ENCODE measurements around the gene FCHSD2.

Gene FCHSD2

GRCh38 chr11:73187854-73188253 is 45.7 kb upstream of the FCHSD2 start:
- no peak for DNase-seq
- peak overlapping the region in 1 of 2 experiments; percentile 54 for H3K27ac ChIP-seq (ENCODE audit: insufficient read depth in 1 of 2, low read depth in 1 of 2, low read length in 2 of 2, poor library complexity in 1 of 2, severe bottlenecking in 2 of 2)
- no peak overlapping the region for H3K4me3 ChIP-seq (ENCODE audit: control insufficient read depth in 1 of 7, extremely low read depth in 1 of 7, insufficient read depth in 4 of 7, low read depth in 2 of 7, low read length in 6 of 7)
- POLR2A ChIA-PET, result no interaction called here
- CTCF ChIA-PET, result interaction anchor here (2.0 to 15.7 kb wide), 7 partner anchors 10 to 357 kb away, joined by 4 to 272 read pairs (median 22); no protein-coding TSS in a partner anchor
- no peaks in the 10 kb centered on the region for H3K27me3 ChIP-seq (replicated peaks in 2 of 5; ENCODE audit: control insufficient read depth in 4 of 5, insufficient read depth in 5 of 5, low read length in 4 of 5)
- no peaks in the 10 kb centered on the region for H3K36me3 ChIP-seq (ENCODE audit: control insufficient read depth in 4 of 4, insufficient read depth in 4 of 4, low read length in 3 of 4)
- peaks cover 0 to 79% (median 57%) of the 10 kb centered on the region in 4 experiments for H3K4me1 ChIP-seq (ENCODE audit: control extremely low read depth in 1 of 4, control insufficient read depth in 4 of 4, insufficient read depth in 4 of 4, low read length in 3 of 4)
- H3K9me3 ChIP-seq (ENCODE audit: control extremely low read depth in 1 of 5, control insufficient read depth in 4 of 5, insufficient read depth in 2 of 5, low read depth in 1 of 5, low read length in 4 of 5), result no peaks in the 10 kb centered on the region
- no CpG with 5 or more reads among the region's 1 CpG for WGBS (ENCODE audit: insufficient coverage)

- no peaks in the 10 kb centered on the region for H3K36me3 ChIP-seq (ENCODE audit: control insufficient read depth in 4 of 4, insufficient read depth in 4 of 4, low read length in 3 of 4)
- H3K9me3 ChIP-seq (ENCODE audit: control extremely low read depth in 1 of 5, control insufficient read depth in 4 of 5, insufficient read depth in 2 of 5, low read depth in 1 of 5, low read length in 4 of 5), result no peaks in the 10 kb centered on the region
- ChIA-PET POLR2A (interaction anchor here (1.2 kb wide), 1 partner anchor 207 kb away, joined by 3 read pairs; no protein-coding TSS in a partner anchor), CTCF (interaction anchor here (0.8 to 15.7 kb wide), 15 partner anchors 9 to 356 kb away, joined by 3 to 272 read pairs (median 10); no protein-coding TSS in a partner anchor)
- H3K4me3 ChIP-seq (ENCODE audit: control insufficient read depth in 1 of 7, extremely low read depth in 1 of 7, insufficient read depth in 4 of 7, low read depth in 2 of 7, low read length in 6 of 7), result no peak overlapping the region
- peaks cover 0 to 72% (median 53%) of the 10 kb centered on the region in 4 experiments for H3K4me1 ChIP-seq (ENCODE audit: control extremely low read depth in 1 of 4, control insufficient read depth in 4 of 4, insufficient read depth in 4 of 4, low read length in 3 of 4)
- 100% methylated on average over 1 of the region's 4 CpGs for WGBS (ENCODE audit: insufficient coverage)
- DNase-seq, result no peak
- no peaks in the 10 kb centered on the region for H3K27me3 ChIP-seq (replicated peaks in 2 of 5; ENCODE audit: control insufficient read depth in 4 of 5, insufficient read depth in 5 of 5, low read length in 4 of 5)
- no peak overlapping the region for H3K27ac ChIP-seq (ENCODE audit: insufficient read depth in 1 of 2, low read depth in 1 of 2, low read length in 2 of 2, poor library complexity in 1 of 2, severe bottlenecking in 2 of 2)
Measured at GRCh38 chr11:73186886-73187285, 44.8 kb upstream of the FCHSD2 start.

- WGBS (ENCODE audit: insufficient coverage), result 72% methylated on average over 8 of the region's 10 CpGs
- DNase-seq, result peak in 2 of 3 donors; percentile 45 to 65
- Histone ChIP-seq H3K4me1 (ENCODE audit: control extremely low read depth in 1 of 4, control insufficient read depth in 4 of 4, insufficient read depth in 4 of 4, low read length in 3 of 4) (peaks cover 0 to 69% (median 52%) of the 10 kb centered on the region in 4 experiments), H3K27me3 (replicated peaks in 2 of 5; ENCODE audit: control insufficient read depth in 4 of 5, insufficient read depth in 5 of 5, low read length in 4 of 5) (no peaks in the 10 kb centered on the region), H3K9me3 (ENCODE audit: control extremely low read depth in 1 of 5, control insufficient read depth in 4 of 5, insufficient read depth in 2 of 5, low read depth in 1 of 5, low read length in 4 of 5) (no peaks in the 10 kb centered on the region), H3K36me3 (ENCODE audit: control insufficient read depth in 4 of 4, insufficient read depth in 4 of 4, low read length in 3 of 4) (no peaks in the 10 kb centered on the region), H3K27ac (ENCODE audit: insufficient read depth in 1 of 2, low read depth in 1 of 2, low read length in 2 of 2, poor library complexity in 1 of 2, severe bottlenecking in 2 of 2) (no peak overlapping the region), H3K4me3 (ENCODE audit: control insufficient read depth in 1 of 7, extremely low read depth in 1 of 7, insufficient read depth in 4 of 7, low read depth in 2 of 7, low read length in 6 of 7) (peak overlapping the region in 2 of 7 experiments; percentile 44 to 76)
- CTCF ChIA-PET, result interaction anchor here (0.8 to 15.7 kb wide), 26 partner anchors 8 to 355 kb away, joined by 3 to 272 read pairs (median 4); no protein-coding TSS in a partner anchor
- POLR2A ChIA-PET, result interaction anchor here (1.0 to 1.6 kb wide), 3 partner anchors 44 to 207 kb away, joined by 3 to 5 read pairs (median 3); no protein-coding TSS in a partner anchor
Measured at GRCh38 chr11:73186294-73186850, 44.3 kb upstream of the FCHSD2 start.

- 75% methylated on average over 11 of the region's 13 CpGs for WGBS (ENCODE audit: insufficient coverage)
- Histone ChIP-seq H3K27me3 (replicated peaks in 2 of 5; ENCODE audit: control insufficient read depth in 4 of 5, insufficient read depth in 5 of 5, low read length in 4 of 5) (no peaks in the 10 kb centered on the region), H3K9me3 (ENCODE audit: control extremely low read depth in 1 of 5, control insufficient read depth in 4 of 5, insufficient read depth in 2 of 5, low read depth in 1 of 5, low read length in 4 of 5) (no peaks in the 10 kb centered on the region), H3K36me3 (ENCODE audit: control insufficient read depth in 4 of 4, insufficient read depth in 4 of 4, low read length in 3 of 4) (no peaks in the 10 kb centered on the region), H3K4me3 (ENCODE audit: control insufficient read depth in 1 of 7, extremely low read depth in 1 of 7, insufficient read depth in 4 of 7, low read depth in 2 of 7, low read length in 6 of 7) (peak overlapping the region in 3 of 7 experiments; percentile 44 to 76 (median 57)), H3K4me1 (ENCODE audit: control extremely low read depth in 1 of 4, control insufficient read depth in 4 of 4, insufficient read depth in 4 of 4, low read length in 3 of 4) (peaks cover 0 to 65% (median 50%) of the 10 kb centered on the region in 4 experiments), H3K27ac (ENCODE audit: insufficient read depth in 1 of 2, low read depth in 1 of 2, low read length in 2 of 2, poor library complexity in 1 of 2, severe bottlenecking in 2 of 2) (no peak overlapping the region)
- ChIA-PET CTCF (interaction anchor here (0.8 to 15.7 kb wide), 29 partner anchors 8 to 355 kb away, joined by 3 to 272 read pairs (median 4); no protein-coding TSS in a partner anchor), POLR2A (interaction anchor here (0.6 to 1.6 kb wide), 5 partner anchors 43 to 208 kb away, joined by 3 to 5 read pairs (median 3); no protein-coding TSS in a partner anchor)
- DNase-seq, result no peak
Measured at GRCh38 chr11:73185680-73186293, 43.7 kb upstream of the FCHSD2 start.

GRCh38 chr11:73184953-73185671 is 43.0 kb upstream of the FCHSD2 start:
- peak overlapping the region in 6 of 7 experiments; percentile 2 to 76 (median 50) for H3K4me3 ChIP-seq (ENCODE audit: control insufficient read depth in 1 of 7, extremely low read depth in 1 of 7, insufficient read depth in 4 of 7, low read depth in 2 of 7, low read length in 6 of 7)
- POLR2A ChIA-PET, result interaction anchor here (0.6 to 1.6 kb wide), 4 partner anchors 42 to 57 kb away, joined by 3 to 5 read pairs (median 4); no protein-coding TSS in a partner anchor
- WGBS (ENCODE audit: insufficient coverage), result 20% methylated on average over 11 of the region's 18 CpGs

GRCh38 chr11:73182824-73183321 is 40.8 kb upstream of the FCHSD2 start:
- no peak overlapping the region for H3K27ac ChIP-seq (ENCODE audit: insufficient read depth in 1 of 2, low read depth in 1 of 2, low read length in 2 of 2, poor library complexity in 1 of 2, severe bottlenecking in 2 of 2)
- peak; percentile 62 to 81 (median 69) for DNase-seq
- CTCF ChIA-PET, result interaction anchor here (0.6 to 15.7 kb wide), 10 partner anchors 10 to 317 kb away, joined by 3 to 272 read pairs (median 4); no protein-coding TSS in a partner anchor
- no peaks in the 10 kb centered on the region for H3K36me3 ChIP-seq (ENCODE audit: control insufficient read depth in 4 of 4, insufficient read depth in 4 of 4, low read length in 3 of 4)
- 54% methylated on average over 2 of the region's 3 CpGs for whole genome bisulfite sequencing (ENCODE audit: insufficient coverage)
- no peaks in the 10 kb centered on the region for H3K27me3 ChIP-seq (replicated peaks in 2 of 5; ENCODE audit: control insufficient read depth in 4 of 5, insufficient read depth in 5 of 5, low read length in 4 of 5)
- no peak overlapping the region for H3K4me3 ChIP-seq (ENCODE audit: control insufficient read depth in 1 of 7, extremely low read depth in 1 of 7, insufficient read depth in 4 of 7, low read depth in 2 of 7, low read length in 6 of 7)
- peaks cover 0 to 42% (median 28%) of the 10 kb centered on the region in 4 experiments for H3K4me1 ChIP-seq (ENCODE audit: control extremely low read depth in 1 of 4, control insufficient read depth in 4 of 4, insufficient read depth in 4 of 4, low read length in 3 of 4)
- H3K9me3 ChIP-seq (ENCODE audit: control extremely low read depth in 1 of 5, control insufficient read depth in 4 of 5, insufficient read depth in 2 of 5, low read depth in 1 of 5, low read length in 4 of 5), result no peaks in the 10 kb centered on the region
- POLR2A ChIA-PET, result no interaction called here

More at GRCh38 chr11:73184953-73185671, 43.0 kb upstream of the FCHSD2 start:
- Histone ChIP-seq H3K9me3 (ENCODE audit: control extremely low read depth in 1 of 5, control insufficient read depth in 4 of 5, insufficient read depth in 2 of 5, low read depth in 1 of 5, low read length in 4 of 5) (no peaks in the 10 kb centered on the region), H3K36me3 (ENCODE audit: control insufficient read depth in 4 of 4, insufficient read depth in 4 of 4, low read length in 3 of 4) (no peaks in the 10 kb centered on the region), H3K4me1 (ENCODE audit: control extremely low read depth in 1 of 4, control insufficient read depth in 4 of 4, insufficient read depth in 4 of 4, low read length in 3 of 4) (peaks cover 0 to 59% (median 45%) of the 10 kb centered on the region in 4 experiments), H3K27me3 (replicated peaks in 2 of 5; ENCODE audit: control insufficient read depth in 4 of 5, insufficient read depth in 5 of 5, low read length in 4 of 5) (no peaks in the 10 kb centered on the region), H3K27ac (ENCODE audit: insufficient read depth in 1 of 2, low read depth in 1 of 2, low read length in 2 of 2, poor library complexity in 1 of 2, severe bottlenecking in 2 of 2) (no peak overlapping the region)
- peak; percentile 57 to 84 (median 80) for DNase-seq
- CTCF ChIA-PET, result interaction anchor here (0.8 to 15.7 kb wide), 27 partner anchors 8 to 353 kb away, joined by 3 to 272 read pairs (median 4); no protein-coding TSS in a partner anchor

All from common myeloid progenitor, CD34-positive (primary cell).